ENCODE data around the gene FBXL17. TPM values are rescaled to one million over a fixed set of nuclear protein-coding genes. Genes with fewer than 3 reads are reported as not detected.

FBXL17 gene
- total and polyA plus RNA-seq, 2 experiments from 2014 or later: 1.8 to 13.1 TPM

- no peak overlapping the region for H3K4me3 ChIP-seq
- H4K20me1 ChIP-seq (ENCODE audit: insufficient read depth): no peaks in the 10 kb centered on the region
- H3K9ac ChIP-seq: no peak overlapping the region
- H3K27ac ChIP-seq: no peak overlapping the region
- H3K4me1 ChIP-seq (ENCODE audit: insufficient read depth): no peaks in the 10 kb centered on the region
- TF ChIP-seq EZH2phosphoT487 (IDR thresholded peaks at IDR 0.05; ENCODE audit: insufficient read depth, low read depth) (no peak), EZH2 (IDR thresholded peaks at IDR 0.05; ENCODE audit: insufficient read depth, poor library complexity, severe bottlenecking) (no peak)
- no peak for DNase-seq
- H3K79me2 ChIP-seq (ENCODE audit: insufficient read depth): no peaks in the 10 kb centered on the region
- H3K9me3 ChIP-seq (ENCODE audit: low read depth): no peaks in the 10 kb centered on the region
- in situ Hi-C loops (cut with MboI): no loop called here
- H3F3A ChIP-seq (ENCODE audit: insufficient read depth): no peaks in the 10 kb centered on the region
- H3K4me2 ChIP-seq (ENCODE audit: unreplicated experiment): no peak overlapping the region
- no peak overlapping the region for H2AFZ ChIP-seq
- 97 to 100% methylated on average over 2 of the region's 2 CpGs for WGBS, 2 experiments (ENCODE audit: low coverage in 1 of 2, low lambda C conversion rate in 2 of 2, missing lambda C conversion rate in 2 of 2)
- H3K27me3 ChIP-seq (replicated peaks; ENCODE audit: insufficient read depth): no peaks in the 10 kb centered on the region
- no peaks in the 10 kb centered on the region for H3K36me3 ChIP-seq (ENCODE audit: low read depth)
- H3K9me2 ChIP-seq (ENCODE audit: insufficient read depth): no peaks in the 10 kb centered on the region
Observed at GRCh38 chr5:107857785-107858184, 524.1 kb downstream of the FBXL17 start.

GRCh38 chr5:107855171-107855570, 526.7 kb downstream of the FBXL17 start:
- whole genome bisulfite sequencing, 2 experiments (ENCODE audit: low coverage in 1 of 2, low lambda C conversion rate in 2 of 2, missing lambda C conversion rate in 2 of 2): 19 to 27% methylated on average over 2 of the region's 2 CpGs
- H3K4me2 ChIP-seq (ENCODE audit: unreplicated experiment): no peak overlapping the region
- TF ChIP-seq EZH2phosphoT487 (IDR thresholded peaks at IDR 0.05; ENCODE audit: insufficient read depth, low read depth) (no peak), EZH2 (IDR thresholded peaks at IDR 0.05; ENCODE audit: insufficient read depth, poor library complexity, severe bottlenecking) (no peak)
- no peaks in the 10 kb centered on the region for H3K9me3 ChIP-seq (ENCODE audit: low read depth)
- in situ Hi-C loops (cut with MboI): no loop called here
- H3K4me1 ChIP-seq (ENCODE audit: insufficient read depth): no peaks in the 10 kb centered on the region
- no peaks in the 10 kb centered on the region for H3K27me3 ChIP-seq (replicated peaks; ENCODE audit: insufficient read depth)
- no peak overlapping the region for H2AFZ ChIP-seq
- H4K20me1 ChIP-seq (ENCODE audit: insufficient read depth): no peaks in the 10 kb centered on the region
- no peaks in the 10 kb centered on the region for H3K79me2 ChIP-seq (ENCODE audit: insufficient read depth)
- no peak overlapping the region for H3K4me3 ChIP-seq
- H3K36me3 ChIP-seq (ENCODE audit: low read depth): no peaks in the 10 kb centered on the region
- H3K9ac ChIP-seq: no peak overlapping the region
- no peak overlapping the region for H3K27ac ChIP-seq
- DNase-seq: peak; percentile 4
- no peaks in the 10 kb centered on the region for H3F3A ChIP-seq (ENCODE audit: insufficient read depth)
- H3K9me2 ChIP-seq (ENCODE audit: insufficient read depth): no peaks in the 10 kb centered on the region

GRCh38 chr5:107853696-107854095, 528.2 kb downstream of the FBXL17 start:
- no peak for DNase-seq
- no peak overlapping the region for H3K4me2 ChIP-seq (ENCODE audit: unreplicated experiment)
- no peaks in the 10 kb centered on the region for H3K36me3 ChIP-seq (ENCODE audit: low read depth)
- H4K20me1 ChIP-seq (ENCODE audit: insufficient read depth): no peaks in the 10 kb centered on the region
- TF ChIP-seq EZH2phosphoT487 (IDR thresholded peaks at IDR 0.05; ENCODE audit: insufficient read depth, low read depth) (no peak), EZH2 (IDR thresholded peaks at IDR 0.05; ENCODE audit: insufficient read depth, poor library complexity, severe bottlenecking) (no peak)
- no peaks in the 10 kb centered on the region for H3K79me2 ChIP-seq (ENCODE audit: insufficient read depth)
- H3K4me3 ChIP-seq: no peak overlapping the region
- WGBS, 2 experiments (ENCODE audit: low coverage in 1 of 2, low lambda C conversion rate in 2 of 2, missing lambda C conversion rate in 2 of 2): 90 to 97% methylated on average over 6 of the region's 6 CpGs
- H3K4me1 ChIP-seq (ENCODE audit: insufficient read depth): no peaks in the 10 kb centered on the region
- H3K27ac ChIP-seq: no peak overlapping the region
- no peaks in the 10 kb centered on the region for H3K27me3 ChIP-seq (replicated peaks; ENCODE audit: insufficient read depth)
- no peaks in the 10 kb centered on the region for H3K9me2 ChIP-seq (ENCODE audit: insufficient read depth)
- no peak overlapping the region for H2AFZ ChIP-seq
- no peaks in the 10 kb centered on the region for H3K9me3 ChIP-seq (ENCODE audit: low read depth)
- H3K9ac ChIP-seq: no peak overlapping the region
- H3F3A ChIP-seq (ENCODE audit: insufficient read depth): no peaks in the 10 kb centered on the region
- in situ Hi-C loops (cut with MboI): no loop called here

GRCh38 chr5:107853031-107853430, 528.9 kb downstream of the FBXL17 start:
- H3K27ac ChIP-seq: no peak overlapping the region

GRCh38 chr5:107849118-107849517, 532.8 kb downstream of the FBXL17 start:
- Histone ChIP-seq H3K9me2 (ENCODE audit: insufficient read depth) (no peaks in the 10 kb centered on the region), H3K9ac (no peak overlapping the region), H3F3A (ENCODE audit: insufficient read depth) (no peaks in the 10 kb centered on the region), H4K20me1 (ENCODE audit: insufficient read depth) (no peaks in the 10 kb centered on the region), H3K9me3 (ENCODE audit: low read depth) (no peaks in the 10 kb centered on the region), H3K4me2 (ENCODE audit: unreplicated experiment) (no peak overlapping the region), H3K27me3 (replicated peaks; ENCODE audit: insufficient read depth) (0 out of 2 replicates have a peak, but pooled peaks cover 4% of the 10 kb centered on the region), H3K27ac (no peak overlapping the region), H3K4me3 (no peak overlapping the region), H3K4me1 (ENCODE audit: insufficient read depth) (no peaks in the 10 kb centered on the region), H2AFZ (no peak overlapping the region), H3K79me2 (ENCODE audit: insufficient read depth) (no peaks in the 10 kb centered on the region), H3K36me3 (ENCODE audit: low read depth) (no peaks in the 10 kb centered on the region)
- 88 to 93% methylated on average over 5 of the region's 5 CpGs for WGBS, 2 experiments (ENCODE audit: low coverage in 1 of 2, low lambda C conversion rate in 2 of 2, missing lambda C conversion rate in 2 of 2)
- no peak for DNase-seq
- TF ChIP-seq EZH2 (IDR thresholded peaks at IDR 0.05; ENCODE audit: insufficient read depth, poor library complexity, severe bottlenecking): no peak
- TF ChIP-seq EZH2phosphoT487 (IDR thresholded peaks at IDR 0.05; ENCODE audit: insufficient read depth, low read depth): no peak
- in situ Hi-C loops (cut with MboI): no loop called here

More at GRCh38 chr5:107853031-107853430, 528.9 kb downstream of the FBXL17 start:
- Histone ChIP-seq H3K79me2 (ENCODE audit: insufficient read depth) (no peaks in the 10 kb centered on the region), H3K4me3 (no peak overlapping the region), H3K9me3 (ENCODE audit: low read depth) (no peaks in the 10 kb centered on the region), H3K4me1 (ENCODE audit: insufficient read depth) (no peaks in the 10 kb centered on the region), H3K4me2 (ENCODE audit: unreplicated experiment) (no peak overlapping the region), H3K27me3 (replicated peaks; ENCODE audit: insufficient read depth) (no peaks in the 10 kb centered on the region), H4K20me1 (ENCODE audit: insufficient read depth) (no peaks in the 10 kb centered on the region), H3K9ac (no peak overlapping the region), H3K9me2 (ENCODE audit: insufficient read depth) (no peaks in the 10 kb centered on the region), H3K36me3 (ENCODE audit: low read depth) (no peaks in the 10 kb centered on the region), H2AFZ (no peak overlapping the region), H3F3A (ENCODE audit: insufficient read depth) (no peaks in the 10 kb centered on the region)
- DNase-seq: no peak
- in situ Hi-C loops (cut with MboI): no loop called here
- TF ChIP-seq EZH2 (IDR thresholded peaks at IDR 0.05; ENCODE audit: insufficient read depth, poor library complexity, severe bottlenecking) (no peak), EZH2phosphoT487 (IDR thresholded peaks at IDR 0.05; ENCODE audit: insufficient read depth, low read depth) (no peak)
- WGBS, 2 experiments (ENCODE audit: low coverage in 1 of 2, low lambda C conversion rate in 2 of 2, missing lambda C conversion rate in 2 of 2): 72 to 76% methylated on average over 8 of the region's 8 CpGs

All from GM23248 (cell line).